GM23338 (cell line): ENCODE data around the gene LDB3. TPM values are rescaled to one million over a fixed set of nuclear protein-coding genes. Genes with fewer than 3 reads are reported as not detected.

ENCODE experiments used
- ATAC-seq: fragments of 200-7000 bp; cut with Tn5 transposase; 3 replicates; pipeline ENCODE4 v1.9.1; 2020
- DNase-seq: peaks from one replicate; pipeline ENCODE4 v3.0.0-alpha.2; 2015; ENCODE audit warnings: low spot score
- H2AFZ ChIP-seq: fragments of 200-600 bp; sonication (generic); 2 replicates; pipeline ENCODE4 v1.8.0; 2016; ENCODE audit warnings: antibody characterized with exemption, mild to moderate bottlenecking, moderate library complexity
- H3F3A ChIP-seq: fragments of 200-600 bp; sonication (generic); replicated peaks from 2 replicates; pipeline ENCODE4 v1.8.0; 2017; ENCODE audit warnings: antibody characterized with exemption, mixed run types, low read depth
- H3K27ac ChIP-seq: fragments of 200-600 bp; sonication (generic); 2 replicates; pipeline ENCODE4 v1.6.1; 2016; ENCODE audit warnings: low read depth
- H3K27me3 ChIP-seq: fragments of 200-600 bp; sonication (generic); 2 replicates; pipeline ENCODE4 v1.8.0; 2016; ENCODE audit warnings: mild to moderate bottlenecking, mixed run types, moderate library complexity; ENCODE audit not compliant: insufficient read depth
- H3K36me3 ChIP-seq: fragments of 200-600 bp; sonication (generic); 2 replicates; pipeline ENCODE4 v1.8.0; 2016; ENCODE audit warnings: mild to moderate bottlenecking; ENCODE audit not compliant: insufficient read depth
- H3K4me1 ChIP-seq: fragments of 200-600 bp; sonication (generic); 2 replicates; pipeline ENCODE4 v1.8.0; 2016; ENCODE audit warnings: mild to moderate bottlenecking, moderate library complexity; ENCODE audit not compliant: insufficient read depth
- H3K4me2 ChIP-seq: fragments of 200-600 bp; sonication (generic); 2 replicates; pipeline ENCODE4 v1.7.1; 2017; ENCODE audit warnings: mixed run types
- H3K4me3 ChIP-seq: fragments of 200-600 bp; sonication (generic); 2 replicates; pipeline ENCODE4 v1.6.1; 2016; ENCODE audit warnings: mixed run types
- H3K79me2 ChIP-seq: fragments of 200-600 bp; sonication (generic); replicated peaks from 2 replicates; pipeline ENCODE4 v1.8.0; 2017; ENCODE audit warnings: mild to moderate bottlenecking; ENCODE audit not compliant: insufficient read depth
- H3K9me2 ChIP-seq: fragments of 200-600 bp; sonication (generic); 2 replicates; pipeline ENCODE4 v1.8.0; 2017; ENCODE audit not compliant: insufficient read depth
- H4K20me1 ChIP-seq: fragments of 200-600 bp; sonication (generic); replicated peaks from 2 replicates; pipeline ENCODE4 v1.8.0; 2017; ENCODE audit warnings: mild to moderate bottlenecking; ENCODE audit not compliant: insufficient read depth
- H3K27ac Mint-ChIP-seq: 2 replicates; pipeline ENCODE4 v1.8.0; 2020; ENCODE audit warnings: inconsistent platforms, mild to moderate bottlenecking, moderate library complexity, mixed read lengths
- H3K27me3 Mint-ChIP-seq: 3 replicates; pipeline ENCODE4 v1.8.0; 2022; ENCODE audit warnings: low read depth, mild to moderate bottlenecking, moderate library complexity, mixed read lengths, inconsistent platforms; ENCODE audit not compliant: insufficient read depth, poor library complexity
- H3K36me3 Mint-ChIP-seq: 3 replicates; pipeline ENCODE4 v1.8.0; 2021; ENCODE audit warnings: low read depth, mild to moderate bottlenecking, inconsistent platforms, moderate library complexity, mixed read lengths
- H3K4me1 Mint-ChIP-seq: 3 replicates; pipeline ENCODE4 v1.8.0; 2020; ENCODE audit warnings: mild to moderate bottlenecking, inconsistent platforms, mixed read lengths
- H3K4me3 Mint-ChIP-seq: 3 replicates; pipeline ENCODE4 v1.8.0; 2021; ENCODE audit warnings: moderate library complexity, mild to moderate bottlenecking, inconsistent platforms, mixed read lengths
- H3K9me3 Mint-ChIP-seq: 3 replicates; pipeline ENCODE4 v1.8.0; 2020; ENCODE audit warnings: moderate library complexity, mild to moderate bottlenecking, inconsistent platforms, mixed read lengths
- CTCF ChIP-seq, 2 experiments: fragments of 200-600 bp in 1 of 2; sonication (generic) in 1 of 2; conservative IDR thresholded peaks; 2 replicates each; pipeline versions ENCODE4 v1.5.1 to v1.6.1; 2016 to 2017; ENCODE audit warnings: antibody characterized with exemption in 2 of 2, low read depth in 2 of 2, mild to moderate bottlenecking in 2 of 2, moderate library complexity in 1 of 2
- ZNF462 ChIP-seq: fragments of 250-450 bp; sonication (Bioruptor Pico); IDR thresholded peaks from 2 replicates; pipeline ENCODE4 v1.5.0; 2020; ENCODE audit warnings: mild to moderate bottlenecking, moderate library complexity
- polyA plus RNA-seq: library from polyadenylated mRNA; unstranded; fragments of >200 nt; fragmentation: Nextera tagmentation; extraction: Ambion mirVana; gene quantifications from 2 replicates; pipeline ENCODE4 v1.2.1, GENCODE V29; 2016
- total RNA-seq: library from RNA; depleted of rRNA; stranded (reverse); fragments of >200 nt; shearing (Covaris generic); gene quantifications from 2 replicates; pipeline ENCODE4 v1.2.3, GENCODE V29; 2014

Gene LDB3
- total and polyA plus RNA-seq, 2 experiments from 2014 or later: 0.14 to 0.16 TPM

GRCh38 chr10:86712317-86712707 lies 44.0 kb downstream of the LDB3 start:
- peak overlapping the region; percentile 81 for H3K4me3 Mint-ChIP-seq
- H3K27ac ChIP-seq: no peak overlapping the region
- peak overlapping the region; percentile 95 for H2AFZ ChIP-seq

More at GRCh38 chr10:86712317-86712707, 44.0 kb downstream of the LDB3 start:
- no peaks in the 10 kb centered on the region; the same call in 2 of the 3 replicates for H3K9me3 Mint-ChIP-seq
- no peaks in the 10 kb centered on the region; the same call in 2 of the 3 replicates for H3K36me3 Mint-ChIP-seq
- H3K36me3 ChIP-seq: no peaks in the 10 kb centered on the region
- H3K27ac Mint-ChIP-seq: no peak overlapping the region
- H3K9me2 ChIP-seq: no peaks in the 10 kb centered on the region
- peaks cover 22% of the 10 kb centered on the region for H3K4me1 ChIP-seq
- H3F3A ChIP-seq: peaks cover 12% of the 10 kb centered on the region; the same call in 1 of the 2 replicates
- H3K4me1 Mint-ChIP-seq: peaks cover 42% of the 10 kb centered on the region
- no peaks in the 10 kb centered on the region for H4K20me1 ChIP-seq
- ATAC-seq (peak; percentile 5; the same call in 2 of the 3 replicates), DNase-seq (peak; percentile 57)
- H3K27me3 Mint-ChIP-seq: peaks cover 23% of the 10 kb centered on the region
- H3K4me3 ChIP-seq: peak overlapping the region; percentile 74
- no peaks in the 10 kb centered on the region for H3K79me2 ChIP-seq
- H3K27me3 ChIP-seq: no peaks in the 10 kb centered on the region
- H3K4me2 ChIP-seq: peak overlapping the region; percentile 96
- TF ChIP-seq ZNF462: no peak
- 0 out of 4 replicates have a peak, but pooled peaks of 1 of the 2 experiments have one; percentile 17 for TF ChIP-seq CTCF (conservative IDR thresholded peaks at IDR 0.05; ENCODE audit: low read depth in 2 of 2)
